Stimulated activated CD8-positive, alpha-beta memory T cell treated with anti-CD3 and anti-CD28 coated beads, Interleukin-12 subunit alpha, Interleukin-12 subunit beta, amount 100 ng/mL, for 1 hour (primary cell): ENCODE measurements around the gene CD79A.

ENCODE experiments used
- DNase-seq: peaks from one replicate; pipeline ENCODE4 v3.0.0-alpha.2; 2020; ENCODE audit warnings: low read depth

CD79A gene

GRCh38 chr19:41883821-41884733 is 7.0 kb downstream of the CD79A start:
- peak; percentile 80 for DNase-seq

DNA sequence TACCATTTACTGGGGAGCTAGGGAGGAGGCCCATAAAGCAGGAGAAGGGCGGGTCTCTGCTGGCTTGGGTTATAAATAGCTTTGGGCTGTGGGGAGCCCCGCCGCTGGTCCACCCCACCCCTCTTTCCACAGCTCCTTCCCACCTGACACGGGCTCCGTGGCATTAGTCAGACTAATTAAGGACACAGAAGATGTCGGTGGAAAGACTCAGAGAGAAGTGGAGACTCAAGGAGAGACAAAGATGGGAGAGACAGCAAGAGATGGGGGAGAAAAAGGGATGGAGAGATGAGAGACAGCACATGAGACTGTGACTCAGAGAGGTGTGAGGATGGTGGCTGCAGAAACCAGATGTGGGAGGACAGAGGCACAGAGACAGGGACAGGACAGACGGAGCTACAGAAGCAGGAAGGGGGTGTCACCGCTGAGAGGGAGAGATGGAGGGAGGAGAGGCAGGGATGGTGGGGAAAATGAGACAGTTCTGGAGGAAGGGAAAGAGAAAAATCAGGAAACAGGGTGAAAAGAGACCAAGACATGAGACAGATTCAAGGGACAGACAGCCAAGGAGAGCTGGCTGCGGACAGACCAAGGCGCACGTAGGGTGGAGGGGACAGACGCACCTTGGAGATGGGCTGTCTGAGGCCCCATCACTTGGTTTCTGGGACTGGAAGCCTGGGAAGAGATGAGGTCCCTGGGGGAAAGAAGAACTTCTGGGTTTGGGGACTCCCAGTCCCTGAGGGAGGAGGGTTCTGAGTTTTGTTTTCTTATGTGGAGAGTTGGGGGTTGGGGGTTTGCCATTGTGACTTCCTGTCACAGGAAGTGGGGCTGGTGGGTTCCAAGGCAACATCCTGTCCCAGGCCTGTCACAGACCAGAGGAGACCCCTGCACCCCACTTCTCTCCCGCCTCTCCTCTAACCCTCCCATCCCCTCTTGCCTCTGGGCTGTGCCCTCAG is 10.0 kb downstream of the CD79A start:
- DNase-seq: peak; percentile 50

- DNase-seq: peak; percentile 84
Measured at GRCh38 chr19:41887711-41888382, 10.8 kb downstream of the CD79A start.

DNA sequence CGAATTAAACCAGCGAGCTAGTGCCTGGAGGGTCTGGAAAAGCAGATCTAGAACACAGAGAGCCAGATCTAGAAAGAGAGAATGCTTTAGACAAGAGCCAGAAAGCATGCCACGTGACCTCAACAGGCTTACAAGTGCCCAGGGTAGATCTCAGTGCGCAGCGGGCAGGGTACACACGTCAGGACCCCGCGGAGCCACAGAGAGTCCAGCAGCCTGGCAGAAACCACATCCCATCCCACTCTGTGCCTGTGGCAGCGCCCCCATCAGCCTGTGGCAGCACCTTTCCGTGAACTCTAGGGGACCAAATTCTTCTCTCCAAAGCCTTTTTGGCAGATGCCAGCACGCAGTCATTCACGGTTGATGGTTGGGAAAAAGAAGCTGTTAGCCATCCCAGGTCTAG is 11.8 kb downstream of the CD79A start:
- DNase-seq: no peak

DNA sequence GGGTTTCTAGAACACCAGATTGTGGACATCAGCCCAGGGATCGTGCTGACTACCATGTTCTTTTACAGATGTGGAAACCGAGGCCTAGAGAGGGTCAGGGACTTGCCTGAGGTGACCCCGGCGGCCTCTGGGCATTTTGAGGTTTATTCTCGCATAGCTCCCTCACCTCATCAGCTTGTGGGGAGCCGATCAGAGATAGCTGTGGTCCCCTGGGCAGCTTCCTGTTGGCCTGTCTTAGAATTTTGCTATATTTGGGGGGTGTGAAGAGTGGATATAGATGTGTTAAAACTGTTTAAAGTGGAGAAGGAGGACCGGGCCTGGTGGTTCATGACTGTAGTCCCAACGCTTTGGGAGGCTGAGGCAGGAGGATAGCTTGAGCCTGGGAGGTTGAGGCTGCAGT is 12.8 kb downstream of the CD79A start:
- no peak for DNase-seq

DNA sequence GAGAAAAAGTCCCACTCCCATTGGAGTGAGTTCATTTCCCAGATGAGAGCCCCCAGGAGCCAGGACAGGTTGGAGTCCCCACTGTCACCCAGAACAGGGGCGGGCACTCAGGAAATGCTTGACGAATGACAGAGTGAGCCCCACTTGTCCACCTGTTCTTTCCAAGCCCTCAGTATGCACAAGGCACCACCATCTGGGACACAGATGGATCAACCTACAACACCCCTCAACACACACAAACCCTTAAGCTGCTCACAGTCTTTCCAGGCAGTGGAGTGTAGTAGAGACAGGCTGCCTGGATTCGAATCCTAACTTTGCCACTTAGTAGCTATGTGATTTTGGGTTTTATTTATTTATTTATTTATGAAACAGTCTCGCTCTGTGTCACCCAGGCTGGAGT is 13.9 kb downstream of the CD79A start:
- no peak for DNase-seq

GRCh38 chr19:41892173-41892902 is 15.3 kb downstream of the CD79A start:
- DNase-seq: no peak

- DNase-seq: no peak
Measured at GRCh38 chr19:41893899-41894298, 16.8 kb downstream of the CD79A start.

- no peak for DNase-seq
Measured at GRCh38 chr19:41894350-41894749, 17.3 kb downstream of the CD79A start.

- no peak for DNase-seq
Measured at GRCh38 chr19:41895745-41896580, 18.9 kb downstream of the CD79A start.

- no peak for DNase-seq
Measured at GRCh38 chr19:41896581-41896942, 19.5 kb downstream of the CD79A start.

DNA sequence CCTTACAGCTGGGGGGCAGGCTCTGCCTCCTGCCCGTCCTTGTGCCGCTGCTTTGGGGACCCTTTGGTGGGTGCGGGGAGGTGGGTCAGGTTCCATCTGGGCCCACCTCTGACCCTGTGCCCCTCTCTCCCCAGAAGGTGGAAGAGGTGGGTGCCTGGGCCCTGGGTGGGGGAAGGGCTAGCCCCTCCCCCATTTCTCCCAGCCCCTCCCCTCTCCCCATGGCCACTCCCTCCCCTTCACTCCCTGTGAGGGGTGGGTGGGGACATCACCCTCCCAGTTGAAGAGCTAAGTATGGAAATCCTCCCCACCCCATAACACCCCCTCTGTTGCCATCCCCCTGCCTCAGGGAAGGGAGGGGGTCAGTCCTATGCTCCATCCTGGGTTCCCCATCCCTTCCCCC is 20.1 kb downstream of the CD79A start:
- no peak for DNase-seq

DNA sequence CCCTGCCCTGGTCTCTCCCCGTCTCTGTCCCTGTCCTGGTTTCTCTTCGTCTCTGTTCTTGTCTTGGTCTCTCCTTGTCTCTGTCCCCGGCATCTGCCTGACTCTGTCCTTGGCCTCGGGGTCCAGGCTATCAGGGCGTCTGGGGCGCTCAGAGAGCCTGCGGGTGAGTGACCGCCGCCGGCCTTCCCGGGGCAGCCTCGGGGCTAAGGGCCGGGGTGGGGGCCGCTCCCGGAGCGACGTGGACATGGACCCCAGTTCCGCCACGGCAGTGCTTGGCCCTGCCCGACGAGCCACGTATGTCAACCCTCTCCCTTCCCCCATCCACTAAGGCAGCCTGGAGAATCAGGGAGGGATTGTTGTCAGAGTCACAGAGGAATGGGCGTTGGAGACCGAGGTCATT is 20.7 kb downstream of the CD79A start:
- DNase-seq: no peak

GRCh38 chr19:41898235-41898634 is 21.2 kb downstream of the CD79A start:
- DNase-seq: no peak

DNA sequence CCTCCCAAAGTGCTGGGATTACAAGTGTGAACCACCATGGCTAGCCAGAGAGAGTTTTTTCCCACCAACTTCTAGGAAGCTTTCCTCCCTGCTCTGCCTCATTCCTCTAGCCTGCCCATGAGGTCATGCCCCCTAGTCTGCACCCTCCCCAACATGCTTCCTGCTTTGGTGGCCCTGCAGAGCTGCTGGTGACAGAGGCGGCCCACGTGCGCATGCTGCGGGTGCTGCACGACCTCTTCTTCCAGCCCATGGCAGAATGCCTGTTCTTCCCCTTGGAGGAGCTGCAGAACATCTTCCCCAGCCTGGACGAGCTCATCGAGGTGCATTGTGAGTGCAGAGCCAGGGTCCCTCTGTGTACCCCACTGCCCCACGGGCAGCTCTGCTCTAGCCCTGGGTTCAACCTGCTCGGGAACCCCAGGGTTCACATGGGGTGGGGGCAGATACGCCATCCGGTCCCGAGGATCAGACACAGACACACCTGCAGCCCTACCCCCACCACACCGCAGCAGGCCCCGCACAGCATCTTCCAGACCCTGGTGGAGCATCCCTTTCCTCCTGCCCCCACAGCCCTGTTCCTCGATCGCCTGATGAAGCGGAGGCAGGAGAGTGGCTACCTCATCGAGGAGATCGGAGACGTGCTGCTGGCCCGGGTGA is 24.8 kb downstream of the CD79A start:
- no peak for DNase-seq

DNA sequence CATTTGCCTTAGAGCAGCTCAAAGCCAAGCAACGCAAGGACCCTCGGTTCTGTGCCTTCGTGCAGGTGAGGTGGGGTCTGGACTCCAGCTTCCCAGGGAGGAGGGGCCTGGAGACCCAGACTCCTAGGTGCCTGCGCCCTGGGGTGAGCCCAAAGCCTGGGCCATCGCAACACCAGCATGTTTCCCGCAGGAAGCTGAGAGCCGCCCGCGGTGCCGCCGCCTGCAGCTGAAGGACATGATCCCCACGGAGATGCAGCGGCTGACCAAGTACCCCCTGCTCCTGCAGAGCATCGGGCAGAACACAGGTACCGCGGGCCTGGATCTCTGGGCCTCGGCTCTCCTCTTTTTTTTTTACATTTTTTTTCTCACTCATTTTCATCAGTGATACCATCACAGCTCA is 25.5 kb downstream of the CD79A start:
- DNase-seq: no peak

DNA sequence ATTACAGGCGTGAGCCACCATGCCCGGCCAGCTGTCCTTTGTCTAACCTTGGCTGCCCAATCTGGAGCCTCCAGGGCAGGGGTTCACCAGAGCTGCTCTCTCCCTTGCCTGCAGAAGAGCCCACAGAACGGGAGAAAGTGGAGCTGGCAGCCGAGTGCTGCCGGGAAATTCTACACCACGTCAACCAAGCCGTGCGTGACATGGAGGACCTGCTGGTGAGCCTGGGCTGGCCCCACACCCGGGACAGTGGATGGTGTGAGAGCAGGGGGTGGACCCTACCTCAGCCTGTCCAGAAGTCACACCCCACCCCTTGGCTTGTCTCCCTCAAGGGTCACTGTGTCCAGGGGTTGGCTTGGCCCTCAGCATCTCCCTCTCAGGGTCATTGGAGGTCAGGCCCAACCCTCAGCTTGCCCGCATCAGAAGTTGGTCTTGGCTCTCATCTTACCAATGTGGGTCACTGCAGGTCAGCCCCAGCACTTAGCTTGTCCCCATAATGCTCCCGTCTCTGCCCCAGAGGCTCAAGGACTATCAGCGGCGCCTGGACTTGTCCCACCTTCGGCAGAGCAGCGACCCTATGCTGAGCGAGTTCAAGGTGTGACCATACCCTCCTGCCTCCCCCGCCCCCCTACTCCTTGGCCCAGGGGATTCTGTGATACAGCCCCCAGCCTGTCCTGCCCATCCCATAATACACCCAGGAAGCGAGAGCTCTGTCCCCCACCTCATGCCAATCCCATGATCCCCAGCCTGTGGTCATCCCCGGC is 26.3 kb downstream of the CD79A start:
- DNase-seq: no peak

DNA sequence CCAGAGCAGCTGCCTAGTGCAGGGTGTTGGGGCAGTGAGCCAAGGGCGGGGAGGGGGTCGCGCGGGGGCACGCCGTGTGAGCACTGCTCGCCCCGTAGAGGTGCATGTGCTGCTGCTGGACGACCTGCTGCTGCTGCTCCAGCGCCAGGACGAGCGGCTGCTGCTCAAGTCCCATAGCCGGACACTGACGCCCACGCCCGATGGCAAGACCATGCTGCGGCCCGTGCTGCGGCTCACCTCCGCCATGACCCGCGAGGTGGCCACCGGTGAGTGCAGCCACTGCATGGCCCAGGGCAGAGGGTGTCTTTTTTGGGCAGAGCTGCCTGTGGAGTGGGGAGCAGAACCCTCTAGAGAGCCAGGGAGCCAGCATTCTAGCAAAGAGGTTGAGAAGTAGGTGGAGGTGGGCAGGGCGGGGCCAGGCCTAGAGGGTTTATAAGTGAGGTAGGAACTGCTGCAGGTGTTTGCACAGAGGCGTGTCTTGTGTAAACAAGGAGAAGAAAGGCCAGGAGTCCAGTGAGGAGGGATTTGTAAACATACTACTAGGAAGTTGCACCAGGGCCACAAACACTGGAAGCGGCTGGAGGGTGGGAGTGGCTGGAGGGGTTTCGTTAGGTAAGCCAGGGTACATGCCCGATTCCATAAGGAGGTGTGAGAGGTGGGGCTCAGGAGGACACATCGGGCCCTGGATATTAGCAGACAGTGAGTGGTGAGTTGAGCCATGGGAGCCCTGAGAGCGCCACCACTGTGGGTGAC is 27.2 kb downstream of the CD79A start:
- DNase-seq: no peak
